Measurements from ENCODE around the gene CTAGE4.
"Not testable (repeated sequence)": the region's sequence is repeated elsewhere in the genome, so short reads cannot be mapped to it uniquely, and the experiment has no call there.

Gene CTAGE4

GRCh38 chr7:144218581-144218980, 35.3 kb downstream of the CTAGE4 start:
- not testable (repeated sequence) for DNase-seq (ENCODE audit: low spot score)

- DNase-seq (ENCODE audit: low spot score), result not testable (repeated sequence)
Measured at GRCh38 chr7:144219149-144219548, 35.9 kb downstream of the CTAGE4 start.

- DNase-seq (ENCODE audit: low spot score), result not testable (repeated sequence)
Measured at GRCh38 chr7:144220531-144220930, 37.3 kb downstream of the CTAGE4 start.

GRCh38 chr7:144223675-144224074, 40.4 kb downstream of the CTAGE4 start:
- DNase-seq (ENCODE audit: low spot score), result not testable (repeated sequence)

- not testable (repeated sequence) for DNase-seq (ENCODE audit: low spot score)
Measured at GRCh38 chr7:144226866-144227265, 43.6 kb downstream of the CTAGE4 start.

GRCh38 chr7:144228810-144229209, 45.5 kb downstream of the CTAGE4 start:
- DNase-seq (ENCODE audit: low spot score), result not testable (repeated sequence)

- not testable (repeated sequence) for DNase-seq (ENCODE audit: low spot score)
Measured at GRCh38 chr7:144231027-144231426, 47.8 kb downstream of the CTAGE4 start.

- not testable (repeated sequence) for DNase-seq (ENCODE audit: low spot score)
Measured at GRCh38 chr7:144233039-144233438, 49.8 kb downstream of the CTAGE4 start.
